Stimulated activated naive CD8-positive, alpha-beta T cell treated with anti-CD3 and anti-CD28 coated beads, Interleukin-15, Interleukin-2, amounts not matched to agents 100 ng/mL and 50 ng/mL, for 24 hours (primary cell): ENCODE data around the gene DAPL1.

ENCODE experiments used
- H3K27ac Mint-ChIP-seq: one replicate; pipeline ENCODE4 v1.8.0; 2021; ENCODE audit warnings: mild to moderate bottlenecking, mixed read lengths
- H3K27me3 Mint-ChIP-seq: one replicate; pipeline ENCODE4 v1.8.0; 2021; ENCODE audit warnings: mixed read lengths
- H3K36me3 Mint-ChIP-seq: one replicate; pipeline ENCODE4 v1.8.0; 2021; ENCODE audit warnings: low read depth, mixed read lengths
- H3K4me1 Mint-ChIP-seq: one replicate; pipeline ENCODE4 v1.8.0; 2021; ENCODE audit warnings: low read depth, mixed read lengths
- H3K4me3 Mint-ChIP-seq: one replicate; pipeline ENCODE4 v1.8.0; 2021; ENCODE audit warnings: mild to moderate bottlenecking, mixed read lengths
- H3K9me3 Mint-ChIP-seq: one replicate; pipeline ENCODE4 v1.8.0; 2021; ENCODE audit warnings: mixed read lengths

Gene DAPL1

DNA sequence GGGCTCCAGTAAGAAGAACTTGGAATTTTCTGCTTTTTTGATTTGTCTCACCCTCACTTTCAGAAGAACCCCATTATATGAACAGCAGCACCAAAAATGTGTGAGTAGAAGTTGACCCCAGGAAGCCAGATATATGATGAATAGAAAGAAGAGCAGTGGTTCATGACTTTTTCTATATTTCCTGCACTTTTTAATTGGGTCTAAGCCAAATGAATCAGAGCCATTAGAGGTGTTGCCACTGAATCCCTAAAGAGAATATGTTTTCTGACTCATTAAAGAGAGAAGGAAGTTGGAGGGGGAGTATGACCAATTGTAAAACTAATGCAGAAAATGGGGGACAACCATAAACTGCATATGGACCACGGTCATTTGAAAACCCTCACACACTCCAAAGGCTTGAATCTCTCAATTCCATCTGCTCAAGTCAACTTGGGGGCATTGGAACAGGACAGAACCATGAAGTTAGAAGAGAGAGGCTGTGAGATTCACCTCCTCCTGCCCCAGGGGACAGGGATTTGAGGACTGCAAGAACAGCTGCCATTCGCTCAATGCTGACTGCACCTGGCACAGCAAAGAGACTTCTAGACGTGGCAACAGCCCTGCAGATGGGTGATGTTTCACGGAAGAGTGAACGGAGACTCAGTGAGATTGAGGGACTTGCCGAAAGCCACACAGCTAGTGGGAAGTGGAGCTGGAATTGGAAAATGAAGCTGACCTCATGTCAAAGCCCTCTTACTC lies 3.0 kb downstream of the DAPL1 start:
- Mint-ChIP-seq H3K9me3 (no peaks in the 10 kb centered on the region), H3K27me3 (peaks cover 30% of the 10 kb centered on the region), H3K27ac (no peak overlapping the region), H3K4me1 (no peaks in the 10 kb centered on the region), H3K4me3 (no peak overlapping the region), H3K36me3 (no peaks in the 10 kb centered on the region)

DNA sequence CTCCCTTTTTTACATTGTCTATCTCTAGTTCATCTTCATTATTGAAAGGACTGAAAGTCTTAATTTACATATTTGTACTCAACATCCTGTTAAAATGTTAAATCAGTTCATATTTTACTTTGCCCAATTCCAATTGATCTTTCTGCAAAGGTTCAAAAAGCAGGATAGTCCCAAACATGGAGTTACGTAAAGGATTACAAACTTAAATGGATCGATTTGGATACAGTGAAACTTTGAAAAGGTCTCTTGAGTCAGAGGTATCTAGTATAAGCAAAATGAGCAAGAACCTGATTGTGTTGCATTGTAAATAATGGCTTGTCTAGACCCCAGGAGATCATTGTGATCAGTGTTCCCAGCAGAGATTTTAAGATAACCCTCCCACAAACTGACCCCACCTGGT lies 4.1 kb downstream of the DAPL1 start:
- H3K4me3 Mint-ChIP-seq, result no peak overlapping the region
- H3K27me3 Mint-ChIP-seq, result peaks cover 26% of the 10 kb centered on the region
- no peak overlapping the region for H3K27ac Mint-ChIP-seq
- no peaks in the 10 kb centered on the region for H3K36me3 Mint-ChIP-seq
- H3K4me1 Mint-ChIP-seq, result no peaks in the 10 kb centered on the region
- H3K9me3 Mint-ChIP-seq, result no peaks in the 10 kb centered on the region

DNA sequence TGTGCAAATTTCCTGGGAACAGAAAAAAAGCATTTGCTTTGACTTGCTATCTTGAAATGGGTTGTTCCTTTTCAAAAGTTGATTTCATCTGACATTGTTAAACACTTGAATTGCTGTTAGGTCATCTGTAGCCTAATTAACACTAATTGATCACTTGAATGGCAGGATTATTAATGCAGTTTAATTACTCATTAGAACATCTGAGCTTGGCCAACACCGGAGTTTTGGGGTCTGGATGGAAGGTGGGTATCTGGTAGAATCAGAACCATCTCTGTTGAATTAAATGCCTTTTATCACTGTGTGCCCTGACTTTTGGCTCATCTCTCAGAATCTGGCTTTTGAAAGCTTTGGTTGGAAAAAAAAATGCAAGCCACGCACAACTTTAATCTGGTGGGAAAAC lies 8.4 kb downstream of the DAPL1 start:
- Mint-ChIP-seq H3K4me1 (no peaks in the 10 kb centered on the region), H3K36me3 (no peaks in the 10 kb centered on the region), H3K4me3 (no peak overlapping the region), H3K27ac (no peak overlapping the region), H3K9me3 (no peaks in the 10 kb centered on the region), H3K27me3 (peaks cover 21% of the 10 kb centered on the region)

DNA sequence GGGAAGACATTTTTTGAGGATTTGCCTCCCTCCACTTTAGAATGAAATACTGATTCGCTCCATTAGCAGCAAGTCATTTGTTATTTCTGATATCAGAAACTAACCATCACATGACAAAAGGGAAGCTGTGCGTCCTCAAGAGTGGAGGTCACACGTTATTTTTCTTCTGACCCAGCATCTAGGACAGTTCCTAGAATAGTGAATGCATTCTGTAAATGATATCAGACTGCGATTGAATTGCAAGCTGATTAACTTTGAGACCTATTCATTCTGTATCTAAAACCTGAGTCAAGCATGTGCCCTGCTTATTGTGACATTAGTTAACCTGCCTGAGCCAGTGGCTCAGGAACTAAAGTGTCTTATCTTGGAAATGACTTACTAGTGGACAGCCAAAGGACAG lies 10.1 kb downstream of the DAPL1 start:
- Mint-ChIP-seq H3K36me3 (no peaks in the 10 kb centered on the region), H3K9me3 (no peaks in the 10 kb centered on the region), H3K4me1 (no peaks in the 10 kb centered on the region), H3K27ac (no peak overlapping the region), H3K4me3 (no peak overlapping the region), H3K27me3 (peaks cover 21% of the 10 kb centered on the region)

DNA sequence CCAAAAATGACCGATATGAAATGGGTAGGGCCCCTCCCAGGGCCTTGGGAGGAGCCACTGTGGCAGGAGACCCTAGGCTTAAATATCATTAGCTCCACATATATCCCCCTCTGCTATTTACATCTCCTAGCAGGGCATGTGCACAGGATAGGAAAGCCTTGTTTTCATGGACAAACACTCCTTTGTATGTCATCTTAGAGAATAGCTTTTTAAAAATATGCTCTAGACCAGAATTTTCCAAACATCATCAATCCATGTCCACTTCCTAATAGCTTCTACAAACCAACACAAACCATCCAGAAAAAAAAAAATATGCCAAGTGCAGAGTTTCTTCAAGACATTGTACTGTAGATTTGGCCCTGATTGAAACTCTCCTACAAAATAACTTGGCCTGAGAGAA lies 10.8 kb downstream of the DAPL1 start:
- Mint-ChIP-seq H3K27ac (no peak overlapping the region), H3K9me3 (no peaks in the 10 kb centered on the region), H3K27me3 (peaks cover 21% of the 10 kb centered on the region), H3K36me3 (no peaks in the 10 kb centered on the region), H3K4me1 (no peaks in the 10 kb centered on the region), H3K4me3 (no peak overlapping the region)

DNA sequence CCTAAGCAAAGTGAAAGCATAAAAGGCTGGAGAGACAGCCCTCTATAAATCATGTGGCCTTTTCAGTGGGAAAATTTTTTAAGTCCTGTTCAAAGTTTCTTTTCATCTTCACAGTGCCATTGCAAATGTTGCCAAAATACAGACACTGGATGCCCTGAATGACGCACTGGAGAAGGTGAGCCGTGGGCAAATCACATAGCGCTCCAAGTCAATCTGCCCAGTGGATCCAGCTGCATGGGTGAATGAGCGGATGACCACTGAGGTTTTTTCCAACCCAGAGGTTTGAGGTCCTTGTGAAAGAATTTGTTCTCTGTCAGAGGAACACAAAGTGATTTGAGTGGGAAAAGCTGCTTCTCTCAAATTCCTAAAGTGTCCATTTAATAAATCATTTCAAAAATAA lies 11.8 kb downstream of the DAPL1 start:
- H3K9me3 Mint-ChIP-seq, result no peaks in the 10 kb centered on the region
- H3K4me1 Mint-ChIP-seq, result no peaks in the 10 kb centered on the region
- H3K27ac Mint-ChIP-seq, result no peak overlapping the region
- no peak overlapping the region for H3K4me3 Mint-ChIP-seq
- no peaks in the 10 kb centered on the region for H3K36me3 Mint-ChIP-seq
- H3K27me3 Mint-ChIP-seq, result peaks cover 31% of the 10 kb centered on the region

DNA sequence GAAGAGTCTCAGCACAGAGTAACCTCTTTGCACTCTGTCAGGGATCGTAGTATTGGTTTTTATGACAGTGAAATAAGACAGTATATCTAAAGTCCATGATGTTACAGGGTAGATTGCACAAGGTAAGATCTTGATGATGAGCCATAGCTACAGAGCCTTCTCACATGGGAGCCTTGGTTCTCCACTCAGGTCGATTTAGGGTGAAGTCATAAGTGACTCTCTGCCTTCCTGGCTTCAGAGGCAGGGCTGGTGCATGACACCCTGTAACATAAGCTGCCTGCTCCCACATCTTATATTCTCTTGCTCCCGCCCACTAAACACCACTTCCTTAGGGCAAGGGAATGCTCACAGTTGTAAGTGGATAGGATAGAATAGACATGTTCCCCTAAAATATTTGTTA lies 13.3 kb downstream of the DAPL1 start:
- H3K27ac Mint-ChIP-seq, result no peak overlapping the region
- peaks cover 25% of the 10 kb centered on the region for H3K27me3 Mint-ChIP-seq
- H3K36me3 Mint-ChIP-seq, result no peaks in the 10 kb centered on the region
- no peak overlapping the region for H3K4me3 Mint-ChIP-seq
- no peaks in the 10 kb centered on the region for H3K9me3 Mint-ChIP-seq
- H3K4me1 Mint-ChIP-seq, result no peaks in the 10 kb centered on the region

DNA sequence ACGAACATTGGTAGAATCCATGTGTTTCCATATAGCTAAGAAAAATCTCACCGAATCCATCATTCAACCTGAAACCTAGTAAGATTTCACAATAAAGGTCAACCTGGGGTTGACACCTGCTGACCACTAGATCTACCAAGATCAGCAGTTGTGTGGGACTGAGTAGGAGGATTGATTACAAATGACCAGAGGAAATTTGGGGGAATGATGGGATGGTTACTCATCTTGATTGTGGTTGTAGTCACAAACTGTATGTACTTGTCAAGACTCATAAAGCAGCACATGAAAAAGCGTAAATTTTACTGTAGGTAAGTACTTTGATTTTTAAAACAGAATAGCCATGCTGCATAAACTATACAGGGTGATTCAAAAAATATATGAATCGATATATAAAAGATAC lies 14.7 kb downstream of the DAPL1 start:
- Mint-ChIP-seq H3K27ac (no peak overlapping the region), H3K27me3 (peaks cover 27% of the 10 kb centered on the region), H3K36me3 (no peaks in the 10 kb centered on the region), H3K4me3 (no peak overlapping the region), H3K4me1 (no peaks in the 10 kb centered on the region), H3K9me3 (no peaks in the 10 kb centered on the region)

DNA sequence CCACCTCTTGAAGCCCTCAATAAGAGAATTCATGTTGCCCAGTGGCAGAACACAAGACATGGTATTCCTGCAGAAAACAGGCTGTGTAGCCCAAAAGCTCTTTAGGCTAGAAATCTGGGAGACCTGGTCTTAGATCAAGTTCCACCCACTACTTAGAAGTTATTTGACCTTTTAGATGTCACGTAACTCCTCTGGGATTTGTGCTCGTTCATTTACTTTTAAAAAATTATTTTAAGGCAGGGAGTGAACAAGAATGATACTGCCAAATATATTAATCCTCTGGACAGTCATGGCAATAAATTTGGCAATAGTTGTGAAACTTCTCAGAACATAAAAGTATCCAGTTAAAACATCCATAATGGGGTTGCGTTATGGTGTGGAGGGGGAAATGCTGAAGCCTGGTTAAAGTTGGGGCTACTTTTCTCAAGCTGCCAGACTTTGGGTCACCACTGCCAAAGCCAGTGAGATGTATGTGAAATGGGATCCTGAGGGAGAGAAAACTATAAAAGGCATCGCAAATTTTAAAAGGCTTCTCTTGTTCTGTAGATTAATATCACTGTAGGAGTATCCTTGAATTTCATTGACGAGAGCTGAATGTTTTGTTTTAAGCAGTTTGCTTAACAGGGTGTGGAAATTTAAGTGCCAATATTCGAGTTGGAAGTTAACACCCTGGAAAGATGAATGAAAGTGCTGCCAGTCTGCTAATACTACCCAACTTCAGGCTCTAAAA lies 15.8 kb downstream of the DAPL1 start:
- H3K9me3 Mint-ChIP-seq, result no peaks in the 10 kb centered on the region
- peaks cover 27% of the 10 kb centered on the region for H3K27me3 Mint-ChIP-seq

DNA sequence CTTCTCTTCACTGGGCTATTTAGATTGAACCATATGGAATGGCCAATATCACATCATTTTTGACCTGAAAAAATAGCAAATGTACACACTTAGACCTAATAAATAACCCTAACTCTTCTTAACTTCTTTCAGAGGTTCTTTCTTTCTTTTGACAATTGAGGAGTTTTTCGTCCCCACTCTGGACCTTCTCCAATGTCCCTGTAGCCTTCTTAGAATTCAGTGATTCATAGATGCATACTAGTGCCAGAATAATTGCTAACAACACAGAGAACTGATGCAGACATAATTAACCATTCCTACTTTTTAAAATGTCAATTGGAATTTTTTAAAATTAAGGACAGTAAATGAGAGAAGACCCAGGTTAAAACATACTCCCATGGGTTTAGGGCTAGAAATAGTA lies 20.0 kb downstream of the DAPL1 start:
- peaks cover 18% of the 10 kb centered on the region for H3K27me3 Mint-ChIP-seq
- H3K36me3 Mint-ChIP-seq, result no peaks in the 10 kb centered on the region
- H3K9me3 Mint-ChIP-seq, result no peaks in the 10 kb centered on the region
- H3K4me1 Mint-ChIP-seq, result no peaks in the 10 kb centered on the region
- no peak overlapping the region for H3K4me3 Mint-ChIP-seq
- no peak overlapping the region for H3K27ac Mint-ChIP-seq

More for the DNA sequence above, 15.8 kb downstream of the DAPL1 start:
- Mint-ChIP-seq H3K4me3 (no peak overlapping the region), H3K36me3 (no peaks in the 10 kb centered on the region), H3K4me1 (no peaks in the 10 kb centered on the region), H3K27ac (no peak overlapping the region)

DNA sequence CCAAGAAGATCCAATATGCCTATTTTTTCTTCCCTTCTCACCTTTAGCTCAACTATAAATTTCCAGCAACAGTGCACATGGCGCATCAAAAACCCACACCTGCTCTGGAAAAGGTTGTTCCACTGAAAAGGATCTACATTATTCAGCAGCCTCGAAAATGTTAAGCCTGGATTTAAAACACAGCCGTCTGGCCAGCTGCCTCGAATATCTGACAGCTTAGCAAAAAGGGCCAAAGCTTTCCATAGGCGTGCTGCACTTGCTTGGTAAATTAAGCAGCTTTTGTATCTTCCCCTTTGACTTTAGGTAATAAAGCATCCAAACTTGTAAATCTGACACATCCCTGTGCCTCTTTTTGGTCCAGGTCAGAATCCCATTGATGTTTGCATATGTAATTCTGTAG lies 20.5 kb downstream of the DAPL1 start:
- H3K9me3 Mint-ChIP-seq, result no peaks in the 10 kb centered on the region
- no peaks in the 10 kb centered on the region for H3K36me3 Mint-ChIP-seq
- H3K4me3 Mint-ChIP-seq, result no peak overlapping the region
- no peaks in the 10 kb centered on the region for H3K4me1 Mint-ChIP-seq
- H3K27me3 Mint-ChIP-seq, result peaks cover 18% of the 10 kb centered on the region
- no peak overlapping the region for H3K27ac Mint-ChIP-seq

DNA sequence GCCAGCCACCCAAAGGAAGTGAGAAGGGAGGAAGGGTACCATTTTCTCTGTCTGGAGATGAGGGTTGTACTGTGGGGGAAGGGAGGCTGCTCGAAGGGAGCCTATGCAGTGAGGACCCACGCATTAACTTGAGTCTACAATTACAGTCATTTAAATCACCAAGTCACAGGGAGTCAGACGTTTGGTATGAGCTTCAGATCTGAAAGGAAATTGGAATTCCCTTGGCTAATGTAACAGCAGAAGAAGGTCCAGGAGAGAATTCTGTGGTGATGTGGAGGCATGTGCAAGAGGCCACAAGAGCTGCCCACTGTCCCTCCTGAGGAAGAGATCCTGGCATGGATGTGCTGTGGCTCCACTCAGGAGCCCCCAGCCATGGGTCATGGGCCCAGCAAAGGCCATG lies 22.5 kb downstream of the DAPL1 start:
- Mint-ChIP-seq H3K4me3 (no peak overlapping the region), H3K9me3 (no peaks in the 10 kb centered on the region), H3K27me3 (peaks cover 8% of the 10 kb centered on the region), H3K27ac (no peak overlapping the region), H3K4me1 (no peaks in the 10 kb centered on the region), H3K36me3 (no peaks in the 10 kb centered on the region)

DNA sequence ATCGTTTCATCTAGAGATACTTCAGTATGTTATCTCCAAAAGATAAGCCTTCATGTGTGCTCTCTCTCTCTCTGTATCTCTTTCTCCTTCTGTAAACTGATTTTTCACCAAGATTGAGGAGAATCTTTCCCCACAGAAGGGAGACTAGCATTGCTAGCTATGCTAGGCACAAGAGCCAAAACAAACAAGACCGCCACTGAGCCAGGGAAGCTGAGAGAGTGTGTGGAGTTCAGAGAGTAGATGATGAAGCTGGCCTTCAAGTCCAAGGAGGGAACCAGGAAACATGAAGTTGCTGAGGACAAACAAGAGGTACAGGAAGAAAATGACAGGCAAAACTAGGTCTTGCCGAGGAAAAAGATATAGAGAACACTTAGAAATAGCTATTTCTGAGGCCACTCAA lies 23.4 kb downstream of the DAPL1 start:
- no peak overlapping the region for H3K4me3 Mint-ChIP-seq
- H3K27ac Mint-ChIP-seq, result no peak overlapping the region
- H3K27me3 Mint-ChIP-seq, result peaks cover 8% of the 10 kb centered on the region
- H3K9me3 Mint-ChIP-seq, result no peaks in the 10 kb centered on the region
- H3K4me1 Mint-ChIP-seq, result no peaks in the 10 kb centered on the region
- no peaks in the 10 kb centered on the region for H3K36me3 Mint-ChIP-seq

DNA sequence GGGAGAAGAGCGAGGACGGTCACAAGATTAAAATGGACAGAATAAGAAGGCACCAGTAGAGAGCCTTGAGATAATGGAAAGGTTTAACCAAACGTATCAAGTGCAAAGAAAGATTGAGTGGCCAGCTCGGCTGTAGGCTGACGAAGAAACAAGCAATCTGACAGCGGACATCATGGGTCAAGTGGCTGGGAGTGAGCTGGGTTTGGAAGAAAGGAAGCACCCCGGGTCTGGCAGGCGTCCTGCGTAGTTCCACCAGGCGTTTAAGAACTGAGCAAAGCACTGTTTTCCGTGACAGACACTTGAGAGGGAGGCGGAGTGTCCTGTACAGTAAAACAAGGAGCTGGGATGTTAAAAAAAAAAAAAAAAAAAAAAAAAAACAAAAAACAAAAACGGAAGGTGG lies 27.1 kb downstream of the DAPL1 start:
- peaks cover 6% of the 10 kb centered on the region for H3K27me3 Mint-ChIP-seq
- no peaks in the 10 kb centered on the region for H3K36me3 Mint-ChIP-seq
- no peak overlapping the region for H3K27ac Mint-ChIP-seq
- H3K4me1 Mint-ChIP-seq, result no peaks in the 10 kb centered on the region
- H3K4me3 Mint-ChIP-seq, result no peak overlapping the region
- H3K9me3 Mint-ChIP-seq, result no peaks in the 10 kb centered on the region

DNA sequence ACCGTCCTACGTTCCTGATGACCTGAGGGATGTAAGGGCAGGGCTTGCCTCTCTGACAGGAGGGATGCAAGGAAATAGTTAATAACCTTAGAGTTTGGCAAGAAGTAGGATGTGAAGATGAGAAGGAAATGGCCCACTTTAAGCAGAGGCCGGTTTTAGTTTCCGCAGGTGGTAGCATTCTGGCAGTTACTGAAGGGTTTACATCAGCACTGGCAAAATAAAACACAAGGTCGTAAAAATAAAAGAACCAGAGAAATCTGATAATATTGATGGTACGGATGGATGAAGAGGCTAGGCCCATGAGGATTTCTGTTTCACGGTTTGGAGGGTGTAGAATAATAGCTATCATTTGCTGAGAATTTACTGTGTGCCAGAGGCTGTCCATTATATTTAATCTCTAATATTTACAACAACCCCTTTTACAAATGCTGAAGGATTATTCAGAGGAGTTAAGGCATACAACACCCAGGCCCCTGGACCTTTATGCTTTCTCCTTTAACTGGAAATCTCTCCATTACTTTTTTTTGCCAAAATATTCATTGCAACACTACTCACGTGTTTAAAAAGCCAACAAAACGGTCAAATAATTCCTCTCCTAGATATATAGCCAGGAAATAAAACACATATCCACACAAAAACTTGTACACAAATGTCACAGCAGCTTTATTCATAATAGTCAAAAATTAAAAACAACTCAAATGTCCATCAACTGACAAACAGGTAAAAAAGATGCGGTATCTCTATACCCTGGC lies 28.5 kb downstream of the DAPL1 start:
- Mint-ChIP-seq H3K36me3 (no peaks in the 10 kb centered on the region), H3K27ac (no peak overlapping the region), H3K4me3 (no peak overlapping the region), H3K4me1 (no peaks in the 10 kb centered on the region), H3K9me3 (no peaks in the 10 kb centered on the region), H3K27me3 (peaks cover 5% of the 10 kb centered on the region)
